ENCODE results near the gene ZYG11A. TPM values are rescaled to one million over a fixed set of nuclear protein-coding genes. Genes with fewer than 3 reads are reported as not detected.

Gene ZYG11A
- polyA plus RNA-seq, 1 donor: 0.25 TPM

DNA sequence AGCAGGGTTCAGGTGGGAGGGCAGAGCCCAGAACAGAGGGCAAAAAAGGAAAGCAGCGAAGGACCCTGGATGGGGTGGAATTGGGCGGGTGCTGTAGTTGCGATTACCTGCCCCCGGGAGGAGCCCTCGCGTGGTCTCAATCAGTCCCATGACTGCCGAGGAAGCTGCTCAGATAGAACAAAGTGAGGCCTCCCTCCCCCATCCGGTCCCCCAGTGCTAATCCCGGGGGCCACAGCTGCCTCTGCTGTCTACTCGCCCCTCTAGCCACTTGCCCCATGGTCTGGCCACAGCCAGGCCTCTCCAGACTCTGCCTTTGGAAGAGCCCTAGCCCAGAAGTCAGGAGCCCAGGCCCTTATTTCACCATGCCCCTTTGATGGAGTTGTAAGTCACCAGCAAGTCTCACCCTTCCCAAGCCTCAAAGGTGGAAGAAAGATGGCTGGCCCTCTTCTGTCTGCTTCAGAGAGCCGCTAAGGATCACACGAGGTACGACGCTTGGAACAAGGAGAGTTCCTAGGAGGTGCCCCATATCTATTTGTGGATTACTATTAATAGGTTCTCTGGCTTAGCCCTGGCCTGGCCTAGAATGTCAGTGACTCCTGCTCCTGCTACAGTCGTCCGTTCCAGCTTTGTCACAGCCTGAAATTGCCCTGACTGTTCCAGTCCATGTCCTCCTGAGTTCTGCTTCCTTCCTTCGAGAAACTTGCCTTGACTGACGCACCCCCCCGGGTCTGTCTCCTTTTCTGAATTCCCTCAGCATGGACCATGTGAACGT, 62.6 kb downstream of the ZYG11A start:
- no peak for DNase-seq
- Histone ChIP-seq H3K36me3 (ENCODE audit: control insufficient read depth, insufficient read depth, low read length) (peaks cover 11% of the 10 kb centered on the region), H3K4me3 (ENCODE audit: low read length) (no peak overlapping the region), H3K27ac (ENCODE audit: low read length) (no peak overlapping the region), H3K9me3 (ENCODE audit: control insufficient read depth, low read depth, low read length) (no peaks in the 10 kb centered on the region), H3K27me3 (ENCODE audit: control insufficient read depth, insufficient read depth, low read length) (no peaks in the 10 kb centered on the region), H3K4me1 (ENCODE audit: control insufficient read depth, insufficient read depth, low read length) (no peaks in the 10 kb centered on the region)
- no CpG with 5 or more reads among the region's 20 CpGs for WGBS (ENCODE audit: insufficient coverage, low lambda C conversion rate)

- no peak overlapping the region for H3K4me3 ChIP-seq (ENCODE audit: low read length)
- no peaks in the 10 kb centered on the region for H3K9me3 ChIP-seq (ENCODE audit: control insufficient read depth, low read depth, low read length)
- H3K36me3 ChIP-seq (ENCODE audit: control insufficient read depth, insufficient read depth, low read length): peaks cover 11% of the 10 kb centered on the region
- no peaks in the 10 kb centered on the region for H3K27me3 ChIP-seq (ENCODE audit: control insufficient read depth, insufficient read depth, low read length)
- no CpG with 5 or more reads among the region's 6 CpGs for WGBS (ENCODE audit: insufficient coverage, low lambda C conversion rate)
- DNase-seq: no peak
- no peaks in the 10 kb centered on the region for H3K4me1 ChIP-seq (ENCODE audit: control insufficient read depth, insufficient read depth, low read length)
- H3K27ac ChIP-seq (ENCODE audit: low read length): no peak overlapping the region
Observed at GRCh38 chr1:52906135-52906603, 63.6 kb downstream of the ZYG11A start.

DNA sequence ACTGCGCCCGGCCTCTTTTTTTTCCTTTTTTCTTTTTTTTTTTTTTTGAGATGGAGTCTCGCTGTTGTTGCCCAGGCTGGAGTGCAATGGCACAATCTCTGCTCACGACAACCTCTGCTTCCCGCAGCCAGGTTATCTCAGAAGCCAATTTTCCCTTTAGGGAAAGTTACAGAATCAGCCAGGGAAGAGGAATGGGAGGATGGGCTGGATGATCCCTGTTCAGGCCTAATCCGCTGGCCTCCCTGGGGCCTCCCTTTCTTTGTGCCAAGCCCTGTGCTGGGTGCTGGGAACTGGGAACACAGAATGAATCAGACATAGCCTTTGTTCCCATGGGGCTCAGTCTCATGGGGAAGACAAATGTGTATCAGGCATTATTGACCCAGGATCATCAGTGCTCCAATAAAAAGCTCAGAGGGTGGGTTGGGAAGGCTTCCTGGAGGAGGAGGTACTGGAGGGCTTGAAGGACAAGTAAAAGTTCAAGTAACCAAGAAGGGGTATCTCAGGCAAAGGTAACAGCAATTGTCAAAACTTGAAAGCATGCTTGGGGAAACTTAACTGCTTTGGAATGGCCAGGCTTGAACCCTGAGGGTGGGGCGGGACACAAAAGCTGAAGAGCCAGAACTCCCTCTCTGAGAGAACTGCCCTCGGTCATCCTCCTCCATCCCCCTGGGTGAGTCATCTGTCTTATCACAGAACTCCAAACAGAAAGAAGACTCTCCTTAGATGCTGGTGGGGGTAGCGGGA, 64.7 kb downstream of the ZYG11A start:
- no peaks in the 10 kb centered on the region for H3K9me3 ChIP-seq (ENCODE audit: control insufficient read depth, low read depth, low read length)
- DNase-seq: no peak
- H3K4me3 ChIP-seq (ENCODE audit: low read length): no peak overlapping the region
- H3K27ac ChIP-seq (ENCODE audit: low read length): no peak overlapping the region
- no peaks in the 10 kb centered on the region for H3K4me1 ChIP-seq (ENCODE audit: control insufficient read depth, insufficient read depth, low read length)
- no peaks in the 10 kb centered on the region for H3K27me3 ChIP-seq (ENCODE audit: control insufficient read depth, insufficient read depth, low read length)
- WGBS (ENCODE audit: insufficient coverage, low lambda C conversion rate): no CpG with 5 or more reads among the region's 9 CpGs
- peaks cover 17% of the 10 kb centered on the region for H3K36me3 ChIP-seq (ENCODE audit: control insufficient read depth, insufficient read depth, low read length)

- no peak for DNase-seq
- no CpG with 5 or more reads among the region's 10 CpGs for WGBS (ENCODE audit: insufficient coverage, low lambda C conversion rate)
- H3K4me3 ChIP-seq (ENCODE audit: low read length): no peak overlapping the region
- no peaks in the 10 kb centered on the region for H3K27me3 ChIP-seq (ENCODE audit: control insufficient read depth, insufficient read depth, low read length)
- H3K27ac ChIP-seq (ENCODE audit: low read length): no peak overlapping the region
- H3K36me3 ChIP-seq (ENCODE audit: control insufficient read depth, insufficient read depth, low read length): peaks cover 17% of the 10 kb centered on the region
- H3K9me3 ChIP-seq (ENCODE audit: control insufficient read depth, low read depth, low read length): no peaks in the 10 kb centered on the region
- H3K4me1 ChIP-seq (ENCODE audit: control insufficient read depth, insufficient read depth, low read length): no peaks in the 10 kb centered on the region
Observed at GRCh38 chr1:52907812-52908153, 65.2 kb downstream of the ZYG11A start.

DNA sequence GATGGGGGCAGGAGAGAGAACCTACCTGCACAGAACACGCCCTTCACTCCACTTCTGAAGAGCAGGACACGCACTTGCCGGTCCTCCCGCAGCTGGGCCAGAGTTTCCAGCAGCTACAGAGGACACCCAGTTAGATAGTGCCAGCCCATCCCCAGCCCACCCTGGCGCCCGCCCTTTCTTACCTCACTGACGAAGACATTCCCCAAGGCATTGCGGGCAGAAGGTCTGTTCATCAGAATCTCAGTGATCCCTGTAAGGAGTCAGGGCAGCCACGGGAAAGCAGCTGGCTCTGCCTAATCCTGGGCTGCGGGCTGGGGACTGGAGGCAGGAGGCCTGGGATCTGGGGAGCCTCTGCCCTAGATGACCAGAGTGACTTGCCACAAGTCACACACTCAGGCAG, 69.0 kb downstream of the ZYG11A start:
- Histone ChIP-seq H3K27ac (ENCODE audit: low read length) (no peak overlapping the region), H3K4me3 (ENCODE audit: low read length) (no peak overlapping the region), H3K9me3 (ENCODE audit: control insufficient read depth, low read depth, low read length) (no peaks in the 10 kb centered on the region), H3K4me1 (ENCODE audit: control insufficient read depth, insufficient read depth, low read length) (no peaks in the 10 kb centered on the region), H3K27me3 (ENCODE audit: control insufficient read depth, insufficient read depth, low read length) (no peaks in the 10 kb centered on the region), H3K36me3 (ENCODE audit: control insufficient read depth, insufficient read depth, low read length) (peaks cover 14% of the 10 kb centered on the region)
- WGBS (ENCODE audit: insufficient coverage, low lambda C conversion rate): no CpG with 5 or more reads among the region's 10 CpGs
- DNase-seq: no peak

GRCh38 chr1:52913014-52913413, 70.5 kb downstream of the ZYG11A start:
- Histone ChIP-seq H3K9me3 (ENCODE audit: control insufficient read depth, low read depth, low read length) (no peaks in the 10 kb centered on the region), H3K27me3 (ENCODE audit: control insufficient read depth, insufficient read depth, low read length) (no peaks in the 10 kb centered on the region), H3K4me3 (ENCODE audit: low read length) (no peak overlapping the region), H3K27ac (ENCODE audit: low read length) (no peak overlapping the region), H3K36me3 (ENCODE audit: control insufficient read depth, insufficient read depth, low read length) (peaks cover 9% of the 10 kb centered on the region), H3K4me1 (ENCODE audit: control insufficient read depth, insufficient read depth, low read length) (no peaks in the 10 kb centered on the region)
- no peak for DNase-seq
- WGBS (ENCODE audit: insufficient coverage, low lambda C conversion rate): 100% methylated on average over 1 of the region's 3 CpGs

DNA sequence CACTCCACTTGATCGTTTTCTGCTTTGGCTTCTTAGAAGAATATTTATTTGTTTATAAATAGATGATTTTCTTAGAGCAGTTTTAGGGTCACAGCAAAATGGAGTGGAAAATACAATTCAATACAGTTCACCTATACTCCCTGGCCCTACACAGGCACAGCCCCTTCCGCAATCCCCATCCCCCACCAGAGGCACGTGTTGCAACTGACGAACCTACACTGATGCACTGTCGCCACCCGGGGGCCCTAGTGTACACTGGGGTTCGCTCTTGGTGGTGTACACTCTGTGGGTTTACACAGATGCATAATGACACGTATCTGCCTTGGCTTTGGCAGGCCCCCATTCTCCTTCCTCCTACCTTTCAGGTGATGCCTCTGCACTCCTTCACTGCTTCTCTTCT, 71.0 kb downstream of the ZYG11A start:
- no peak for DNase-seq
- no peaks in the 10 kb centered on the region for H3K4me1 ChIP-seq (ENCODE audit: control insufficient read depth, insufficient read depth, low read length)
- no peak overlapping the region for H3K4me3 ChIP-seq (ENCODE audit: low read length)
- H3K27me3 ChIP-seq (ENCODE audit: control insufficient read depth, insufficient read depth, low read length): no peaks in the 10 kb centered on the region
- H3K9me3 ChIP-seq (ENCODE audit: control insufficient read depth, low read depth, low read length): no peaks in the 10 kb centered on the region
- no peak overlapping the region for H3K27ac ChIP-seq (ENCODE audit: low read length)
- peaks cover 8% of the 10 kb centered on the region for H3K36me3 ChIP-seq (ENCODE audit: control insufficient read depth, insufficient read depth, low read length)
- no CpG with 5 or more reads among the region's 8 CpGs for WGBS (ENCODE audit: insufficient coverage, low lambda C conversion rate)

DNA sequence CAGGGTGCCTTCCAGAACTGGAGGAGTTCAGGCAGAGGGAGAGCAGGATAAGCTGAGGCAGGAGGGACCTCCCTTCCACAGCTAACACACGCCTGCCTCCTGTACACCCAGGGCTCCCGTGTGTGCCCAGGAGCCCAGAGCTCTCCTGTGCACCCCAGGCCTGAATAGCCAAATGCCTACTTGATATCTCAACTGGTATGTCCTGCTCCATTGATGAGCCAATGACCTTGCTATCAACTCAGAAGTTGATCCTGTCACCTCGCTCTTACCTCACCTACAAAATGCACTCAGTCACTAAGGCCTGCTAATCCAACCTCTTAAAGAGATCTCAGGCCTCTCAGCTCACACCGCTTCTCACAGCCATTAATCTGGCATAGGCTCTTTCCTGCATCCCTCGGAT, 71.9 kb downstream of the ZYG11A start:
- no peak for DNase-seq
- Histone ChIP-seq H3K4me1 (ENCODE audit: control insufficient read depth, insufficient read depth, low read length) (no peaks in the 10 kb centered on the region), H3K9me3 (ENCODE audit: control insufficient read depth, low read depth, low read length) (no peaks in the 10 kb centered on the region), H3K27ac (ENCODE audit: low read length) (no peak overlapping the region), H3K27me3 (ENCODE audit: control insufficient read depth, insufficient read depth, low read length) (no peaks in the 10 kb centered on the region), H3K4me3 (ENCODE audit: low read length) (no peak overlapping the region), H3K36me3 (ENCODE audit: control insufficient read depth, insufficient read depth, low read length) (peaks cover 8% of the 10 kb centered on the region)
- no CpG with 5 or more reads among the region's 5 CpGs for whole genome bisulfite sequencing (ENCODE audit: insufficient coverage, low lambda C conversion rate)

DNA sequence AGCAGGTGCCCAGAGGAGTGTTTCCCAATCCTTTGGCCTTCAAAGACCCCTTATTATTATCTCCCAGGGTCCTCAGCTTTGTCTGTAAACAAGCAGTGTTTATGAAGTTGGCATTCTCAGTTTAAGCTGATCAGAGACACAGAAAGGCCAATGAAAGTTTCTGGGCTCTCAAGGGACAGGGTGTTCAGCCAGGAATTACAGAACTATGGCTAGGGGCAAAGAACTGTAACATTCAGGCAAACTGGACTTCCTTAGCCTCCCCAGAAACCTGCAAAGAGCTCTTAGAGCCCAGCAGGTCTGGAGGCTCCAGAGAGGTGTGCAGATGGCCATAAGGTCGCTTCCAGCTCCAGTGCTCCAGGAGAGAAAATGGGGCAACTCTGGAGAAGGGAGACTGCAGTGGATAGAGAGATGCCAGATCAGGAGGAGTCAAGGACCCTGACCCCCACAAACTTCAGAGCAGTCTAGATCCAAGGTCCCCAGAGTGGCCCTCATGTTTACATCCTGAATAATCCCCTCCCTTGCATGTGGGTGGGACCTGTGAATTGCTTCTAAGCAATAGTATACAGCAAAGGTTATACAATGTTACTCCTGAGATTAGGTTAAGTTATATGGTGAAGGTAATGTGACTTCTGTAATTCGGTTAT, 72.8 kb downstream of the ZYG11A start:
- Histone ChIP-seq H3K9me3 (ENCODE audit: control insufficient read depth, low read depth, low read length) (no peaks in the 10 kb centered on the region), H3K4me1 (ENCODE audit: control insufficient read depth, insufficient read depth, low read length) (no peaks in the 10 kb centered on the region), H3K27me3 (ENCODE audit: control insufficient read depth, insufficient read depth, low read length) (no peaks in the 10 kb centered on the region), H3K27ac (ENCODE audit: low read length) (no peak overlapping the region), H3K4me3 (ENCODE audit: low read length) (no peak overlapping the region), H3K36me3 (ENCODE audit: control insufficient read depth, insufficient read depth, low read length) (peaks cover 8% of the 10 kb centered on the region)
- WGBS (ENCODE audit: insufficient coverage, low lambda C conversion rate): no CpG with 5 or more reads among the region's 2 CpGs
- no peak for DNase-seq

- H3K36me3 ChIP-seq (ENCODE audit: control insufficient read depth, insufficient read depth, low read length): peaks cover 8% of the 10 kb centered on the region
- H3K27ac ChIP-seq (ENCODE audit: low read length): no peak overlapping the region
- no peaks in the 10 kb centered on the region for H3K4me1 ChIP-seq (ENCODE audit: control insufficient read depth, insufficient read depth, low read length)
- DNase-seq: no peak
- no peaks in the 10 kb centered on the region for H3K27me3 ChIP-seq (ENCODE audit: control insufficient read depth, insufficient read depth, low read length)
- H3K4me3 ChIP-seq (ENCODE audit: low read length): no peak overlapping the region
- no CpG with 5 or more reads among the region's 7 CpGs for WGBS (ENCODE audit: insufficient coverage, low lambda C conversion rate)
- no peaks in the 10 kb centered on the region for H3K9me3 ChIP-seq (ENCODE audit: control insufficient read depth, low read depth, low read length)
Observed at GRCh38 chr1:52915855-52916220, 73.3 kb downstream of the ZYG11A start.
